NCI-H1930 (cell line): ENCODE data around the gene RPS6KL1.

Source experiments
- DNase-seq, 2 experiments: peaks; one replicate each; lab custom pipeline; 2025; lab: John Stamatoyannopoulos, UW

RPS6KL1 gene

GRCh38 chr14:74856366-74856765 is 66.7 kb downstream of the RPS6KL1 start:
- DNase-seq = no peak

- DNase-seq = no peak
Observed at GRCh38 chr14:74855945-74856344, 67.1 kb downstream of the RPS6KL1 start.

GRCh38 chr14:74855021-74855420 is 68.0 kb downstream of the RPS6KL1 start:
- no peak for DNase-seq
